ENCODE results near the gene B4GALNT3. TPM values are rescaled to one million over a fixed set of nuclear protein-coding genes. Genes with fewer than 3 reads are reported as not detected.

B4GALNT3 gene
- total and polyA plus RNA-seq, 2 of the 13 experiments (the other 11 are each of a cell fraction or from before 2014, with no cell fraction given): 3.2 to 4.4 TPM

GRCh38 chr12:507391-507796 is 47.7 kb downstream of the B4GALNT3 start:
- H3K79me2 ChIP-seq (ENCODE audit: insufficient read depth, low read length): no peaks in the 10 kb centered on the region
- no peak overlapping the region for H2AFZ ChIP-seq (ENCODE audit: low read length)
- no peak for FAIRE-seq
- no peaks in the 10 kb centered on the region for H4K20me1 ChIP-seq (ENCODE audit: insufficient read depth, low read length)
- no peak for DNase-seq (ENCODE audit: low spot score)
- H3K9me3 ChIP-seq (ENCODE audit: low read length): no peaks in the 10 kb centered on the region
- peaks cover 18% of the 10 kb centered on the region for H3K4me1 ChIP-seq (ENCODE audit: insufficient read depth, low read length)
- H3K4me3 ChIP-seq (replicated peaks in 1 of 3; ENCODE audit: insufficient read depth in 1 of 3, low read depth in 2 of 3, low read length in 3 of 3): no peak overlapping the region
- ChIA-PET POLR2A (no interaction called here), CTCF (ENCODE audit: low intra/inter-chr PET ratio, low total read pairs) (no interaction called here)
- WGBS (ENCODE audit: low lambda C conversion rate): 30% methylated on average over 9 of the region's 9 CpGs
- H3K4me2 ChIP-seq (ENCODE audit: low read depth, low read length): no peak overlapping the region
- no TSS peak for BruUV-seq (replicated peaks)
- H3K27ac ChIP-seq (ENCODE audit: extremely low read length, insufficient read depth, low read length): no peak overlapping the region
- no peaks in the 10 kb centered on the region for H3K36me3 ChIP-seq (replicated peaks in 1 of 2; ENCODE audit: control insufficient read depth in 1 of 2, insufficient read depth in 2 of 2, low read length in 2 of 2)
- ATAC-seq: peak; percentile 52
- no peaks in the 10 kb centered on the region for H3K27me3 ChIP-seq (ENCODE audit: control insufficient read depth in 1 of 2, insufficient read depth in 2 of 2, low read length in 2 of 2)
- in situ Hi-C loops (cut with HindIII; ENCODE audit: extremely low pct_ligation_motif_present, low pct_unique_long_range_greater_than_20kb): no loop called here
- intact Hi-C loops (cut with micrococcal nuclease; ENCODE audit: unreplicated experiment): no loop called here
- H3K9ac ChIP-seq (ENCODE audit: insufficient read depth, low read depth, low read length): no peak overlapping the region
- TF ChIP-seq ZNF451 (CRISPR knock-in tag; IDR thresholded peaks at IDR 0.05): no peak
- TF ChIP-seq CTCF (CRISPR knock-in tag; IDR thresholded peaks at IDR 0.05): 0 out of 2 replicates have a peak, but pooled peaks have one; percentile 6
- TF ChIP-seq KDM4B (CRISPR knock-in tag; IDR thresholded peaks at IDR 0.05): no peak
- no peak for TF ChIP-seq MAFG (CRISPR knock-in tag; IDR thresholded peaks at IDR 0.05)
- TF ChIP-seq NFRKB (IDR thresholded peaks at IDR 0.05): no peak
- TF ChIP-seq ZNF713 (CRISPR knock-in tag; IDR thresholded peaks at IDR 0.05): no peak
- no peak for TF ChIP-seq ZBTB10 (CRISPR knock-in tag; IDR thresholded peaks at IDR 0.05; ENCODE audit: borderline replicate concordance)
- no peak for TF ChIP-seq ZNF724P (CRISPR knock-in tag; IDR thresholded peaks at IDR 0.05; ENCODE audit: borderline replicate concordance)
